Calu3 (cell line): ENCODE results near the gene POU2F2. TPM values are rescaled to one million over a fixed set of nuclear protein-coding genes. Genes with fewer than 3 reads are reported as not detected.

Experiments
- BruUV-seq: library from RNA; stranded (reverse); fragments of 400-500 nt; replicated peaks from 2 replicates; lab custom pipeline; 2021; lab: Mats Ljungman, UMichigan
- CTCF ChIA-PET: fragments of 300-600 bp; sonication (Branson Sonifier 250); formaldehyde crosslinking; loops from one replicate; lab custom pipeline; 2022; ENCODE audit warnings: antibody characterized with exemption; lab: Charles Lee
- DNase-seq: peaks from one replicate; pipeline ENCODE4 v3.0.0; 2022
- H3K27ac Mint-ChIP-seq: one replicate; pipeline ENCODE4 v1.8.0; 2022; ENCODE audit warnings: mixed read lengths; ENCODE audit not compliant: unreplicated experiment
- H3K27me3 Mint-ChIP-seq: one replicate; pipeline ENCODE4 v1.8.0; 2022; ENCODE audit warnings: mixed read lengths; ENCODE audit not compliant: unreplicated experiment
- H3K36me3 Mint-ChIP-seq: one replicate; pipeline ENCODE4 v1.8.0; 2022; ENCODE audit warnings: mild to moderate bottlenecking, moderate library complexity, mixed read lengths; ENCODE audit not compliant: insufficient read depth, unreplicated experiment
- H3K4me1 Mint-ChIP-seq: one replicate; pipeline ENCODE4 v1.8.0; 2022; ENCODE audit warnings: mild to moderate bottlenecking, low read depth, mixed read lengths; ENCODE audit not compliant: unreplicated experiment
- H3K4me3 Mint-ChIP-seq: one replicate; pipeline ENCODE4 v1.8.0; 2022; ENCODE audit warnings: mild to moderate bottlenecking, low read depth, moderate library complexity, mixed read lengths; ENCODE audit not compliant: unreplicated experiment
- H3K9me3 Mint-ChIP-seq: one replicate; pipeline ENCODE4 v1.8.0; 2022; ENCODE audit warnings: low read depth, mixed read lengths; ENCODE audit not compliant: unreplicated experiment
- intact Hi-C: fragments of 100-400 bp; cut with micrococcal nuclease; formaldehyde crosslinking; loops from one replicate; pipeline ENCODE4 v1.10.0; 2022; ENCODE audit not compliant: unreplicated experiment
- total RNA-seq: library from RNA; stranded (reverse); gene quantifications from 2 replicates; pipeline ENCODE4 v1.2.3, GENCODE V29; 2022
- TF ChIP-seq, protein P1 (sequence below): fragments of 200-600 bp; IDR thresholded peaks from one replicate; pipeline ENCODE4 v1.8.0; 2022; ENCODE audit warnings: antibody characterized with exemption; ENCODE audit not compliant: unreplicated experiment

Gene POU2F2
- total RNA-seq, 1 experiment from 2014 or later, result 4.6 TPM

DNA sequence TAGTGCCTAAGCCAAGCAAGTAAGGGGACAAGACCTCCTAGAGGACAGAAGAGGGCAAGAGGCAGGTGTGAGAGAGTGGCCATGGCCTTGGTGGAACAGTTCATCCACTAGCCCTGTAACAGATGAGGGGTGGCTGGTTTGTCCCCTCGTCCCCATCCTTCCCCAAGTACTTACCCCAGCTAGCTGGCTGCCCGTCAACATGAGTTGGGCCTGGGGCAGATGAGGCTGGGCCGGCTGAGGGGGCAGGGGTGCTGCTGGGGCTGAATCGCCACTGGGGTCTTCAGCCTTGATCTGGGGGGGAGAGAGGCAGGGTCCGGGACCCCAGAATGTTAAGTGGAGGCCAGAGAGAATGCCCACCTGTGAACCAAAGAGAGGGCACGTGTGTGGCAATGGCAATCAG lies 15.2 kb downstream of the POU2F2 start:
- no peak for DNase-seq
- TF ChIP-seq, protein P1, sequence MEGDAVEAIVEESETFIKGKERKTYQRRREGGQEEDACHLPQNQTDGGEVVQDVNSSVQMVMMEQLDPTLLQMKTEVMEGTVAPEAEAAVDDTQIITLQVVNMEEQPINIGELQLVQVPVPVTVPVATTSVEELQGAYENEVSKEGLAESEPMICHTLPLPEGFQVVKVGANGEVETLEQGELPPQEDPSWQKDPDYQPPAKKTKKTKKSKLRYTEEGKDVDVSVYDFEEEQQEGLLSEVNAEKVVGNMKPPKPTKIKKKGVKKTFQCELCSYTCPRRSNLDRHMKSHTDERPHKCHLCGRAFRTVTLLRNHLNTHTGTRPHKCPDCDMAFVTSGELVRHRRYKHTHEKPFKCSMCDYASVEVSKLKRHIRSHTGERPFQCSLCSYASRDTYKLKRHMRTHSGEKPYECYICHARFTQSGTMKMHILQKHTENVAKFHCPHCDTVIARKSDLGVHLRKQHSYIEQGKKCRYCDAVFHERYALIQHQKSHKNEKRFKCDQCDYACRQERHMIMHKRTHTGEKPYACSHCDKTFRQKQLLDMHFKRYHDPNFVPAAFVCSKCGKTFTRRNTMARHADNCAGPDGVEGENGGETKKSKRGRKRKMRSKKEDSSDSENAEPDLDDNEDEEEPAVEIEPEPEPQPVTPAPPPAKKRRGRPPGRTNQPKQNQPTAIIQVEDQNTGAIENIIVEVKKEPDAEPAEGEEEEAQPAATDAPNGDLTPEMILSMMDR, result no peak
- Mint-ChIP-seq H3K27ac (no peak overlapping the region), H3K9me3 (no peaks in the 10 kb centered on the region), H3K27me3 (no peaks in the 10 kb centered on the region), H3K4me3 (no peak overlapping the region), H3K36me3 (peaks cover 6% of the 10 kb centered on the region), H3K4me1 (peaks cover 63% of the 10 kb centered on the region)
- no TSS peak for BruUV-seq
- CTCF ChIA-PET, result no interaction called here
- intact Hi-C loops, result no loop called here

DNA sequence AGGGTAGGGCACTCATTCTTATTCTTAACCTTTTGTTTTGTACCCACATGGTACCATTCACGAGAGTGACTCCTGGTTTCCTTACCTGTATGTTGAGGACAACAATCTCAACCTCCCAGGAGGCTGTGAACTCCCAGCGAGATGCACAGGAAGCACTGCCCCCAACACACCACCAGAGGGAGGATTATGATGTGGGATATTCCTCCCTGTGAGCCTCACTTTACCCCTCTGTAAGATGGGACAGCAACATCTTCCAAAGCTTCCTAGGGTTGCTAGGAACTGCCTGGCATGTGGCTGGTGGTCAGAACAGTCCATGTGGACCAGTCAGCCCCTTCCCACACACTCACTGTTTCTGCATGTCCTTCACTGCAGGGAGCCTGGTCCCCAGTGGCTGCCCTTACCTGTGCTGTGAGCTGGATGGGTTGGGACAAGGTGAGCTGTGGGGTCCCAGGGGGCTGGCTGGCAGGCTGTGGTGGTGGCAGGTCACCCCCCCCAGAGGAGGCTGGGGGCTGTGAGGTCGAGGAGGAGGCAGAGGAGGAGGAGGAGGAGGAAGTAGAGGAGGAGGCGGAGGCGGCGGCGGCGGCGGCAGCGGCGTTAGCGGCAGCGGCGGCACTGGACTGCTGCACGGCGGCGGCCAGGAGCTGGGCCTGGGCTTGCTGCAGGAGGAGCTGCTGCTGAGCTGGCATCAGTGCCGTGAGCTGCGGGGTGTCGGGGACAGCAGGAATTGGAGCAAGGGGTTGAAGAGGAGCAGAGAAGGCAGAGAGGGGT lies 15.8 kb downstream of the POU2F2 start:
- Mint-ChIP-seq H3K36me3 (peaks cover 6% of the 10 kb centered on the region), H3K27ac (no peak overlapping the region), H3K4me1 (peaks cover 61% of the 10 kb centered on the region), H3K4me3 (no peak overlapping the region), H3K9me3 (no peaks in the 10 kb centered on the region), H3K27me3 (no peaks in the 10 kb centered on the region)
- CTCF ChIA-PET, result interaction anchor here (1.0 kb wide), 1 partner anchor 9 kb away, joined by 3 read pairs; no protein-coding TSS in a partner anchor
- TF ChIP-seq, protein P1, result no peak
- BruUV-seq, result no TSS peak
- DNase-seq, result no peak
- intact Hi-C loops, result no loop called here

DNA sequence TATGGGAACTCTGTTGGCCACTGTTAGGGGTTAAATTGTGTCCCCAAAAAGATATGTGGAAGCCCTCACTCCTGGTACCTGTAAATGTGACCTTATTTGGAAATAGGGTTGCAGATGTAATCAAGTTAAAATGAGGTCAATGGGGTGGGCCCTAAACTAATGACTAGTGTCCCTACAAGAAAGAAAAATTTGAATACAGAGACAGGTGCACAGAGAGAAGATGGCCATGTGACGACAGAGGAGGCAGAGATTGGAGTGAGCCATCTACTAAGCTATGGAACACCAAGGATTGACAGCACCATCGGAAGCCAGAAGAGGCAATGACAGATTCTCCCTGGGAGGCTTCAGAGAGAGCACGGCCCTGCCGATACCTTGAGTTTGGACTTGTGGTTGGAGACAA lies 16.5 kb downstream of the POU2F2 start:
- H3K36me3 Mint-ChIP-seq, result peaks cover 6% of the 10 kb centered on the region
- TF ChIP-seq, protein P1, result no peak
- BruUV-seq, result no TSS peak
- intact Hi-C loops, result no loop called here
- no peak overlapping the region for H3K4me3 Mint-ChIP-seq
- DNase-seq, result no peak
- CTCF ChIA-PET, result interaction anchor here (0.5 to 1.0 kb wide), 2 partner anchors 10 to 269 kb away, joined by 3 read pairs; no protein-coding TSS in a partner anchor
- H3K4me1 Mint-ChIP-seq, result peaks cover 61% of the 10 kb centered on the region
- H3K9me3 Mint-ChIP-seq, result no peaks in the 10 kb centered on the region
- no peaks in the 10 kb centered on the region for H3K27me3 Mint-ChIP-seq
- H3K27ac Mint-ChIP-seq, result peak overlapping the region; percentile 1

DNA sequence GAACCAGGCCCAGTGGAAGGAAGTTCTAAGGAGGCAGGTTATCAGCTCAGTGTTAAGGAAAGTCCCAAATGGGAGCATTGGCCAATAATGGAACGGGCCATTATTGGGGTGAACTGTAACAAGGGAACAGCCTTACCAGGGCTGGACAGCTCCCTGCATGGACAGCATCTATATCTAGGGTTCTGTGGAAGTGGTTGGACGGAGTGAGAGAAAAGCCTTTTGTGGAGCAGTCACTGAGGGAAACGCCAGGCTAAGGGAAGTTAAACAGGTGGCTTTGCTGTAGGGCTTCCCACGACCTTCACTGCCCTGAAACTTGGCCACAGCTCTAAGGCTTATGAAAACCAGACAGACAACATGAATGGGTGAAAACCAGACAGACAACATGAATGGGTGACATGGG lies 17.0 kb downstream of the POU2F2 start:
- no peak for DNase-seq
- CTCF ChIA-PET, result interaction anchor here (0.5 to 1.0 kb wide), 2 partner anchors 10 to 270 kb away, joined by 3 read pairs; no protein-coding TSS in a partner anchor
- Mint-ChIP-seq H3K36me3 (peaks cover 6% of the 10 kb centered on the region), H3K4me1 (peaks cover 57% of the 10 kb centered on the region), H3K27ac (peak overlapping the region; percentile 1), H3K27me3 (no peaks in the 10 kb centered on the region), H3K9me3 (no peaks in the 10 kb centered on the region), H3K4me3 (no peak overlapping the region)
- TF ChIP-seq, protein P1, result no peak
- intact Hi-C loops, result no loop called here
- no TSS peak for BruUV-seq
